Transverse colon (tissue), 3 donors: Measurements from ENCODE around the gene ARSG.

ENCODE experiments used
- CTCF ChIP-seq, 5 experiments: fragments of 200-600 bp in 3 of 5; fragments of 450-650 bp in 2 of 5; sonication (generic) in 3 of 5; IDR thresholded peaks; 1 replicate in 2 of 5; 2 replicates in 3 of 5; pipeline ENCODE4 v1.5.1; 2016 to 2017; ENCODE audit warnings: antibody characterized with exemption in 5 of 5, inconsistent platforms in 3 of 5, mild to moderate bottlenecking in 2 of 5, moderate library complexity in 1 of 5
- POLR2A ChIP-seq: fragments of 450-650 bp; IDR thresholded peaks from one replicate; pipeline ENCODE4 v1.6.1; 2016; ENCODE audit warnings: antibody characterized with exemption, mild to moderate bottlenecking, moderate library complexity

- TF ChIP-seq POLR2A (no peak), CTCF (IDR thresholded peaks at IDR 0.05) (no peak)
These were observed 34.7 kb downstream of the ARSG start for GRCh38 chr17:68325961-68326360.
